ENCODE measurements around the gene BCORL1. TPM values are rescaled to one million over a fixed set of nuclear protein-coding genes. Genes with fewer than 3 reads are reported as not detected.

The BCORL1 gene
- total RNA-seq, 1 experiment from 2014 or later = 30.8 TPM

DNA sequence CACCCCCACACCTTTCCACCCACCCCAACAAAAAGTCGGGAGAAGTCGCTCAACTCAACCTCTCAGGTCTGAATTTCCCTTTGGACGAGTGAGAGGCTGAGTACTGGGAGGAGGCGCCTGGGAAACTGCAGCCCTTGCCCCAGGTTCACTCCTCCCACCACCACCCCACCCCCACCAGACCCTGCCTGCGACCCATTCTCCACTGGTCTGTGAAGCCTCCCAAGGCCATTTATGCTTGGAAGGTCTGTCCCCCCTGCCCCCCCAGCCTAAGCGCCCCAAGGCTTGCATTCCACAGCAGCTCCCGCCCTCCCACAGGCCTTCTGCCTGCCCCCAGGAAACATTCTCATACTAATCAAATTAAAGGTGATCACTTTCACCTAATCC, 100.7 kb downstream of the BCORL1 start:
- H4K20me1 ChIP-seq (ENCODE audit: insufficient read depth) = no peaks in the 10 kb centered on the region
- no peaks in the 10 kb centered on the region for H3K9me3 ChIP-seq (ENCODE audit: control insufficient read depth in 1 of 2, insufficient read depth in 1 of 2, low read depth in 1 of 2, low read length in 2 of 2)
- H3K4me2 ChIP-seq (ENCODE audit: low read length) = no peak overlapping the region
- H3K27ac ChIP-seq (ENCODE audit: low read depth, low read length) = no peak overlapping the region
- DNase-seq (ENCODE audit: low read depth, low spot score) = no peak
- ATAC-seq = no peak
- intact Hi-C loops (cut with micrococcal nuclease) = no loop called here
- ChIA-PET CTCF (no interaction called here), RAD21 (ENCODE audit: low non-redundant PET in 1 of 2, low total read pairs in 2 of 2, uncharacterized antibody in 2 of 2, unreplicated experiment in 2 of 2) (no interaction called here), POLR2A (no interaction called here)
- TF ChIP-seq SIN3A (IDR thresholded peaks at IDR 0.05; ENCODE audit: low read depth) = no peak
- TF ChIP-seq, protein P1, sequence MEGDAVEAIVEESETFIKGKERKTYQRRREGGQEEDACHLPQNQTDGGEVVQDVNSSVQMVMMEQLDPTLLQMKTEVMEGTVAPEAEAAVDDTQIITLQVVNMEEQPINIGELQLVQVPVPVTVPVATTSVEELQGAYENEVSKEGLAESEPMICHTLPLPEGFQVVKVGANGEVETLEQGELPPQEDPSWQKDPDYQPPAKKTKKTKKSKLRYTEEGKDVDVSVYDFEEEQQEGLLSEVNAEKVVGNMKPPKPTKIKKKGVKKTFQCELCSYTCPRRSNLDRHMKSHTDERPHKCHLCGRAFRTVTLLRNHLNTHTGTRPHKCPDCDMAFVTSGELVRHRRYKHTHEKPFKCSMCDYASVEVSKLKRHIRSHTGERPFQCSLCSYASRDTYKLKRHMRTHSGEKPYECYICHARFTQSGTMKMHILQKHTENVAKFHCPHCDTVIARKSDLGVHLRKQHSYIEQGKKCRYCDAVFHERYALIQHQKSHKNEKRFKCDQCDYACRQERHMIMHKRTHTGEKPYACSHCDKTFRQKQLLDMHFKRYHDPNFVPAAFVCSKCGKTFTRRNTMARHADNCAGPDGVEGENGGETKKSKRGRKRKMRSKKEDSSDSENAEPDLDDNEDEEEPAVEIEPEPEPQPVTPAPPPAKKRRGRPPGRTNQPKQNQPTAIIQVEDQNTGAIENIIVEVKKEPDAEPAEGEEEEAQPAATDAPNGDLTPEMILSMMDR (IDR thresholded peaks at IDR 0.05 in 2 of 3, conservative IDR thresholded peaks at IDR 0.05 in 1 of 3; ENCODE audit: borderline replicate concordance in 1 of 3, insufficient read depth in 1 of 3, low read depth in 2 of 3, low read length in 2 of 3) = no peak
- no TSS peak for BruUV-seq (replicated peaks)
- H3K79me2 ChIP-seq (ENCODE audit: insufficient read depth, low read length) = peaks cover 8% of the 10 kb centered on the region
- H3K4me1 ChIP-seq (ENCODE audit: control insufficient read depth in 1 of 2, insufficient read depth in 2 of 2, low read length in 2 of 2) = no peaks in the 10 kb centered on the region
- no peaks in the 10 kb centered on the region for H3K36me3 ChIP-seq (ENCODE audit: control insufficient read depth in 1 of 2, insufficient read depth in 2 of 2, low read length in 2 of 2)
- H2AFZ ChIP-seq (ENCODE audit: low read depth, low read length, poor library complexity, severe bottlenecking) = no peak overlapping the region
- H3K9me2 ChIP-seq (ENCODE audit: insufficient read depth) = no peaks in the 10 kb centered on the region
- H3K4me3 ChIP-seq (replicated peaks in 1 of 2; ENCODE audit: low read depth in 1 of 2, low read length in 2 of 2) = no peak overlapping the region
- H3K27me3 ChIP-seq (ENCODE audit: insufficient read depth, low read length) = no peaks in the 10 kb centered on the region
- H3K9ac ChIP-seq (ENCODE audit: low read length) = no peak overlapping the region

DNA sequence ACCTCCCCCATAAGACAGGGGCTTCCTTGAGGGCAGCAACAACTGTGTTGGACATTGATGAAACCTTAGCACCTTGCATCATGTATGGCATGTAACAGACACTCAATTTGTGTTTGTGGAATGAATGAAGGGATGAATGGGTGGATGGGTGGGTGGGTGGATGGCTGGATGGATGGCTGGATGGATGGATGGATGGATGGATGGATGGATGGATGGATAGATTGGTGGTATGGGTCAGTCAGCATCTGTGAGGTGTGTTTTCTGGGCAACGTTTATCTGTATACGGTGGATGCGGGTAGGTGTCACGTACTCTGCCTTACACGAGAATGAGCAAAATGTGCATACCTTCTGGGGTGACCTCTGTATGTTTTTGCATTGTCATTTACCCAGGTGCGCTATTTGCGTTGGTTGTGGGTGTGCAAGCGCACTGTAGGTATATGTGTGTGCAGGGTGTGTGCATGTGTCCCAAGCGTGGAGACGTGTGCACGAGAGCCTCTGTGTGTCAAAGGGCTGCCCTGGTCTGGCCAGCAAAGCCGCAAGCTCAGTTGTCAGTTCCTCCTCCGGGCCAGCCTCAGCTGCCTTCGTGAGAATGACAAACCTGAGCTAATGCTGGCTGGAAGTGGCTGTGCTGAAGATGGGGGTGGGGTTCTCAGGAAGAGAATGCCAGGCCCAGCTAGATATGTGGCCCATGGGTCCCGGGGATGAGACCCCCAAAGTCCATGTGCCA, 101.4 kb downstream of the BCORL1 start:
- no peaks in the 10 kb centered on the region for H4K20me1 ChIP-seq (ENCODE audit: insufficient read depth)
- ATAC-seq (no peak), DNase-seq (ENCODE audit: low read depth, low spot score) (no peak)
- ChIA-PET RAD21 (ENCODE audit: low non-redundant PET in 1 of 2, low total read pairs in 2 of 2, uncharacterized antibody in 2 of 2, unreplicated experiment in 2 of 2) (no interaction called here), POLR2A (no interaction called here), CTCF (no interaction called here)
- H3K79me2 ChIP-seq (ENCODE audit: insufficient read depth, low read length) = peaks cover 8% of the 10 kb centered on the region
- no peaks in the 10 kb centered on the region for H3K9me2 ChIP-seq (ENCODE audit: insufficient read depth)
- intact Hi-C loops (cut with micrococcal nuclease) = no loop called here
- no peaks in the 10 kb centered on the region for H3K36me3 ChIP-seq (ENCODE audit: control insufficient read depth in 1 of 2, insufficient read depth in 2 of 2, low read length in 2 of 2)
- no peak overlapping the region for H3K4me3 ChIP-seq (replicated peaks in 1 of 2; ENCODE audit: low read depth in 1 of 2, low read length in 2 of 2)
- no peaks in the 10 kb centered on the region for H3K9me3 ChIP-seq (ENCODE audit: control insufficient read depth in 1 of 2, insufficient read depth in 1 of 2, low read depth in 1 of 2, low read length in 2 of 2)
- H3K4me2 ChIP-seq (ENCODE audit: low read length) = no peak overlapping the region
- no peaks in the 10 kb centered on the region for H3K27me3 ChIP-seq (ENCODE audit: insufficient read depth, low read length)
- no peak overlapping the region for H3K9ac ChIP-seq (ENCODE audit: low read length)
- no peaks in the 10 kb centered on the region for H3K4me1 ChIP-seq (ENCODE audit: control insufficient read depth in 1 of 2, insufficient read depth in 2 of 2, low read length in 2 of 2)
- no peak overlapping the region for H3K27ac ChIP-seq (ENCODE audit: low read depth, low read length)
- H2AFZ ChIP-seq (ENCODE audit: low read depth, low read length, poor library complexity, severe bottlenecking) = no peak overlapping the region
- TF ChIP-seq EZH2 (IDR thresholded peaks at IDR 0.05) (no peak), ZFX (IDR thresholded peaks at IDR 0.05) (no peak)
- no TSS peak for BruUV-seq (replicated peaks)
